Measurements from ENCODE around the gene RASAL2.

DNA sequence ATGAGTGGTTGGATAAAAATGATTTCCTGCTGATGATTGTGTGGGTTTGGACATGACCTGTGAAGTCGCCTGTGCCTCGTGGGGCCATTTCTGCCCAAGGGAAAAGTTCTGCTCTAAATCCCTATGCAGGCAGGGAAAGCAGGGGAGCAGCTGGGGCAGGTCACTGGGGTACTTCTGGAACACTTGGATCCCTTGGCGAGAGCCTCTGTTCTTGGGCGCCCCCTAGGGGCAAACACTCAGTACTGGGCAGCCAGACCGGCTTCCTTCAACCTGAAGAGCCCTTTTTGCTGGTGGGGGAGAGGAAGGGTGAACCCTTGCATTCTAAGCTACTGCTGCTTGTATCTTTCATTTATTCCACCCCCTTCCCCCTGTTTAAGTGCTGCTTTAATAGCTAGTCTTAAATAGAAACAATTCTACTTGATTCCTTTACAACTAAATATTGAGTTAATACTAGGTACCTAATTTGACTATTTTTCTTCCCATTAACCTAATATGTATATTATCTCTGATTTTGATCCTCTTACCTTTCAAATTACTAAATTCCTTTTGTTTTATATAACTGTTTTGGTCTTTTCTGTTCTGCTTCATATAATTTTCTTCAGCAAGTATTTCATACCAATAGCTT lies 407.9 kb downstream of the RASAL2 start:
- TF ChIP-seq, protein P1, sequence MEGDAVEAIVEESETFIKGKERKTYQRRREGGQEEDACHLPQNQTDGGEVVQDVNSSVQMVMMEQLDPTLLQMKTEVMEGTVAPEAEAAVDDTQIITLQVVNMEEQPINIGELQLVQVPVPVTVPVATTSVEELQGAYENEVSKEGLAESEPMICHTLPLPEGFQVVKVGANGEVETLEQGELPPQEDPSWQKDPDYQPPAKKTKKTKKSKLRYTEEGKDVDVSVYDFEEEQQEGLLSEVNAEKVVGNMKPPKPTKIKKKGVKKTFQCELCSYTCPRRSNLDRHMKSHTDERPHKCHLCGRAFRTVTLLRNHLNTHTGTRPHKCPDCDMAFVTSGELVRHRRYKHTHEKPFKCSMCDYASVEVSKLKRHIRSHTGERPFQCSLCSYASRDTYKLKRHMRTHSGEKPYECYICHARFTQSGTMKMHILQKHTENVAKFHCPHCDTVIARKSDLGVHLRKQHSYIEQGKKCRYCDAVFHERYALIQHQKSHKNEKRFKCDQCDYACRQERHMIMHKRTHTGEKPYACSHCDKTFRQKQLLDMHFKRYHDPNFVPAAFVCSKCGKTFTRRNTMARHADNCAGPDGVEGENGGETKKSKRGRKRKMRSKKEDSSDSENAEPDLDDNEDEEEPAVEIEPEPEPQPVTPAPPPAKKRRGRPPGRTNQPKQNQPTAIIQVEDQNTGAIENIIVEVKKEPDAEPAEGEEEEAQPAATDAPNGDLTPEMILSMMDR (IDR thresholded peaks at IDR 0.05) = peak; percentile 93
- no peak for TF ChIP-seq POLR2AphosphoS5 (IDR thresholded peaks at IDR 0.05; ENCODE audit: low read depth, low read length)
- TF ChIP-seq, protein P2, sequence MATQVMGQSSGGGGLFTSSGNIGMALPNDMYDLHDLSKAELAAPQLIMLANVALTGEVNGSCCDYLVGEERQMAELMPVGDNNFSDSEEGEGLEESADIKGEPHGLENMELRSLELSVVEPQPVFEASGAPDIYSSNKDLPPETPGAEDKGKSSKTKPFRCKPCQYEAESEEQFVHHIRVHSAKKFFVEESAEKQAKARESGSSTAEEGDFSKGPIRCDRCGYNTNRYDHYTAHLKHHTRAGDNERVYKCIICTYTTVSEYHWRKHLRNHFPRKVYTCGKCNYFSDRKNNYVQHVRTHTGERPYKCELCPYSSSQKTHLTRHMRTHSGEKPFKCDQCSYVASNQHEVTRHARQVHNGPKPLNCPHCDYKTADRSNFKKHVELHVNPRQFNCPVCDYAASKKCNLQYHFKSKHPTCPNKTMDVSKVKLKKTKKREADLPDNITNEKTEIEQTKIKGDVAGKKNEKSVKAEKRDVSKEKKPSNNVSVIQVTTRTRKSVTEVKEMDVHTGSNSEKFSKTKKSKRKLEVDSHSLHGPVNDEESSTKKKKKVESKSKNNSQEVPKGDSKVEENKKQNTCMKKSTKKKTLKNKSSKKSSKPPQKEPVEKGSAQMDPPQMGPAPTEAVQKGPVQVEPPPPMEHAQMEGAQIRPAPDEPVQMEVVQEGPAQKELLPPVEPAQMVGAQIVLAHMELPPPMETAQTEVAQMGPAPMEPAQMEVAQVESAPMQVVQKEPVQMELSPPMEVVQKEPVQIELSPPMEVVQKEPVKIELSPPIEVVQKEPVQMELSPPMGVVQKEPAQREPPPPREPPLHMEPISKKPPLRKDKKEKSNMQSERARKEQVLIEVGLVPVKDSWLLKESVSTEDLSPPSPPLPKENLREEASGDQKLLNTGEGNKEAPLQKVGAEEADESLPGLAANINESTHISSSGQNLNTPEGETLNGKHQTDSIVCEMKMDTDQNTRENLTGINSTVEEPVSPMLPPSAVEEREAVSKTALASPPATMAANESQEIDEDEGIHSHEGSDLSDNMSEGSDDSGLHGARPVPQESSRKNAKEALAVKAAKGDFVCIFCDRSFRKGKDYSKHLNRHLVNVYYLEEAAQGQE (IDR thresholded peaks at IDR 0.05; ENCODE audit: insufficient read depth in 1 of 2, low read depth in 2 of 2, low read length in 1 of 2) = no peak
- no peak for TF ChIP-seq SIN3A (IDR thresholded peaks at IDR 0.05; ENCODE audit: borderline replicate concordance, insufficient read depth, low read depth, low read length)
